Spleen (tissue), 11 donors: ENCODE data around the gene TMEM134. TPM values are rescaled to one million over a fixed set of nuclear protein-coding genes. Genes with fewer than 3 reads are reported as not detected.

Experiments used
- DNase-seq: peaks from one replicate; pipeline ENCODE4 v3.0.0-alpha.2; 2020
- H3K27ac ChIP-seq, 8 donors: fragments of 200-600 bp; sonication (generic) in 7 of 8; 1 replicate in 4 of 8; 2 replicates in 4 of 8; pipeline versions ENCODE4 v1.5.0 to v1.8.0; 2016 to 2021; ENCODE audit warnings: inconsistent platforms in 4 of 8, mild to moderate bottlenecking in 4 of 8, moderate library complexity in 1 of 8
- H3K27me3 ChIP-seq, 7 donors: fragments of 200-600 bp; sonication (generic) in 6 of 7; replicated peaks in 1 of 7; 1 replicate in 4 of 7; 2 replicates in 3 of 7; pipeline versions ENCODE4 v1.5.0 to v1.8.0; 2016 to 2021; ENCODE audit warnings: inconsistent platforms in 3 of 7, mild to moderate bottlenecking in 1 of 7
- H3K36me3 ChIP-seq, 6 donors: fragments of 200-600 bp; sonication (generic) in 5 of 6; 1 replicate in 4 of 6; 2 replicates in 2 of 6; pipeline versions ENCODE4 v1.5.0 to v1.8.0; 2016 to 2021; ENCODE audit warnings: inconsistent platforms in 2 of 6
- H3K4me1 ChIP-seq, 6 donors: fragments of 200-600 bp; sonication (generic) in 5 of 6; 1 replicate in 3 of 6; 2 replicates in 3 of 6; pipeline versions ENCODE4 v1.5.0 to v1.8.0; 2016 to 2021; ENCODE audit warnings: inconsistent platforms in 3 of 6
- H3K4me3 ChIP-seq, 8 donors: fragments of 200-600 bp; sonication (generic) in 7 of 8; 1 replicate in 4 of 8; 2 replicates in 4 of 8; pipeline versions ENCODE4 v1.5.0 to v1.8.0; 2016 to 2021; ENCODE audit warnings: inconsistent platforms in 4 of 8, mild to moderate bottlenecking in 4 of 8, moderate library complexity in 2 of 8
- H3K9me3 ChIP-seq, 8 donors: fragments of 200-600 bp; sonication (generic) in 7 of 8; 1 replicate in 4 of 8; 2 replicates in 4 of 8; pipeline versions ENCODE4 v1.5.0 to v1.8.0; 2016 to 2021; ENCODE audit warnings: inconsistent platforms in 4 of 8
- POLR2A ChIP-seq, 3 donors: fragments of 450-650 bp; IDR thresholded peaks; one replicate each; pipeline ENCODE4 v1.5.1; 2017; ENCODE audit warnings: antibody characterized with exemption in 3 of 3, mild to moderate bottlenecking in 1 of 3
- POLR2AphosphoS5 ChIP-seq, 3 donors: sonication (generic); formaldehyde crosslinking; IDR thresholded peaks; one replicate each; pipeline ENCODE4 v1.5.1; 2017; ENCODE audit warnings: antibody characterized with exemption in 3 of 3
- WGBS, 5 donors: extraction: QIAGEN DNeasy Blood & Tissue Kit in 3 of 5; methylation state at CpG; one replicate each; pipeline versions ENCODE4 v1.1.5 to v1.1.7; 2013 to 2018; 5-methylcytosine and 5-hydroxymethylcytosine counted together
- intact Hi-C: fragments of 100-400 bp; cut with DNase I; formaldehyde crosslinking; loops from one replicate; pipeline ENCODE4 v1.15.0; 2023; ENCODE audit warnings: low total_unique reads
- polyA plus RNA-seq, 3 donors: library from polyadenylated mRNA; stranded (reverse); fragments of 200-250 nt; gene quantifications; one replicate each; pipeline ENCODE4 v1.2.1, GENCODE V29; 2013
- total RNA-seq, 7 donors: library from RNA; depleted of rRNA in 3 of 7; stranded (reverse); fragments of >200 nt in 3 of 7; fragmentation: NEBNext Ultra II Directional in 4 of 7; extraction: Animal tissue kit (Norgen Biotek cat#: 25700) in 4 of 7; gene quantifications; one replicate each; pipeline versions ENCODE4 v1.1.0 to v1.2.1, GENCODE V29; 2016 to 2021
- TF ChIP-seq, protein P1 (sequence below), 11 experiments: fragments of 200-600 bp in 7 of 11; fragments of 450-650 bp in 4 of 11; sonication (generic) in 4 of 11; IDR thresholded peaks in 8 of 11; conservative IDR thresholded peaks in 3 of 11; 1 replicate in 7 of 11; 2 replicates in 4 of 11; pipeline versions ENCODE4 v1.4.0 to v1.8.0; 2016 to 2021; ENCODE audit warnings: antibody characterized with exemption in 11 of 11, inconsistent platforms in 4 of 11, mild to moderate bottlenecking in 1 of 11
- donor health status: healthy with polysubstance abuse.
- donor health status: DM: no; HTN: no; CAD: no; lungs with moderate emphysema.
- donor health status: DM: no; HTN: no; CAD: no.
- donor health status: Bipolar disorder and iron deficiency.
- donor health status: healthy.
- donor health status: DM: no; HTN: no; CAD: no.
- donor health status: DM: yes; HTN: yes; CAD: no.

The TMEM134 gene
- total and polyA plus RNA-seq, 10 donors: 48.5 to 192 (median 94.8) TPM

- Histone ChIP-seq H3K9me3 (no peaks in the 10 kb centered on the region), H3K36me3 (peaks cover 0 to 100% (median 89%) of the 10 kb centered on the region in 6 donors), H3K27ac (no peak overlapping the region), H3K4me1 (peaks cover 0 to under 1% (median 0%) of the 10 kb centered on the region in 6 donors), H3K27me3 (no peaks in the 10 kb centered on the region), H3K4me3 (no peak overlapping the region)
- 90 to 97% (median 95%) methylated on average over 11 to 16 of the region's 16 CpGs for WGBS, 5 donors
- intact Hi-C loops: no loop called here
- no peak for DNase-seq
- TF ChIP-seq, protein P1, sequence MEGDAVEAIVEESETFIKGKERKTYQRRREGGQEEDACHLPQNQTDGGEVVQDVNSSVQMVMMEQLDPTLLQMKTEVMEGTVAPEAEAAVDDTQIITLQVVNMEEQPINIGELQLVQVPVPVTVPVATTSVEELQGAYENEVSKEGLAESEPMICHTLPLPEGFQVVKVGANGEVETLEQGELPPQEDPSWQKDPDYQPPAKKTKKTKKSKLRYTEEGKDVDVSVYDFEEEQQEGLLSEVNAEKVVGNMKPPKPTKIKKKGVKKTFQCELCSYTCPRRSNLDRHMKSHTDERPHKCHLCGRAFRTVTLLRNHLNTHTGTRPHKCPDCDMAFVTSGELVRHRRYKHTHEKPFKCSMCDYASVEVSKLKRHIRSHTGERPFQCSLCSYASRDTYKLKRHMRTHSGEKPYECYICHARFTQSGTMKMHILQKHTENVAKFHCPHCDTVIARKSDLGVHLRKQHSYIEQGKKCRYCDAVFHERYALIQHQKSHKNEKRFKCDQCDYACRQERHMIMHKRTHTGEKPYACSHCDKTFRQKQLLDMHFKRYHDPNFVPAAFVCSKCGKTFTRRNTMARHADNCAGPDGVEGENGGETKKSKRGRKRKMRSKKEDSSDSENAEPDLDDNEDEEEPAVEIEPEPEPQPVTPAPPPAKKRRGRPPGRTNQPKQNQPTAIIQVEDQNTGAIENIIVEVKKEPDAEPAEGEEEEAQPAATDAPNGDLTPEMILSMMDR (IDR thresholded peaks at IDR 0.05 in 8 of 11, conservative IDR thresholded peaks at IDR 0.05 in 3 of 11): no peak
- peak in 2 of 3 donors; percentile 21 to 42 for TF ChIP-seq POLR2AphosphoS5 (IDR thresholded peaks at IDR 0.05)
Observed at GRCh38 chr11:67495234-67496005, 26.4 kb upstream of the TMEM134 start.

DNA sequence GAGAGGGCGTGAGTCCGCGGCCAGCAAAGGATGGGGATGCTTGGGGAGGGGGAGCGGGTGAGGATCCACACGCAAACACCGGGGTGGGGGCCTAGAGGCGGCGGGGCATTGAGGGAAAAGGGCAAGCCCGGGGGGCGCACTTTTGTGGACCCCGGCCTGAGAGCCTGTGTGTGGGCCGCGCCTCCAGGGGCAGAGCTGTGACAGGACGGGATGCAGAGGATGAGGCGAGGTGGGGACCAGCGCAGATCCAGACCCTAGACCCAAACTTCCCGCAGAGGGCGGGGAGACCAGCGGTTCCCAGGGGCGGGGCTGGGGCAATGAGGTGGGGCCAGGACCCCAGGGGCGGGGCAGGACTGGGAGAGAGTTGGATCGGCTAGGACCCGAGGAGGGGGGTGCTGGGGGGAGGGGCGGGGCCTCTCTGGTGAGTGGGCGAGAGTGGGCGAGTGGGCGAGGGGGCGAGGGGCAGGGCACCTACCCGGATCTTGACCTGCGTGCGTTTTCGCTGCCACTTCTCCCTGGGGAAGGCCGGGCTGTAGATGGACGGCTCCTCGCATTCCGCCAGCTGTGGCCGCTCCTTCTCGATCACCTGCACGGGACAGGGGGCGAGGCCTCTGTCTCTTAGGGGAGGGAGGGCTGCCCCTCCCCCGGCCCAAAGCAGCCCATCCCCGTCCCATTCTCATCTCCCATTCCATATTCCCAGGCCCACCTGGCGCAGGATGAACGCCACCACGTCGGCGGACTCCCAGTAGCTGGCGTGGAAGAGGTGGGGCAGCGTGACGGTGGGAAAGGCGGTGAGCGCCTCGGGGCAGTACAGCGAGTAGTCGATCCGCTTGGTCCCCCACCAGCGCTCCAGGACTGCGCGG is 25.6 kb upstream of the TMEM134 start:
- peak in 2 of 3 donors; percentile 11 to 45 for TF ChIP-seq POLR2AphosphoS5 (IDR thresholded peaks at IDR 0.05)
- no peak for TF ChIP-seq POLR2A (IDR thresholded peaks at IDR 0.05)
- Histone ChIP-seq H3K27me3 (no peaks in the 10 kb centered on the region), H3K4me3 (no peak overlapping the region), H3K36me3 (peaks cover 0 to 100% (median 92%) of the 10 kb centered on the region in 6 donors), H3K4me1 (no peaks in the 10 kb centered on the region), H3K27ac (no peak overlapping the region), H3K9me3 (no peaks in the 10 kb centered on the region)
- intact Hi-C loops: no loop called here
- 91 to 95% (median 92%) methylated on average over 54 to 59 of the region's 59 CpGs for WGBS, 5 donors
- no peak for DNase-seq

GRCh38 chr11:67493548-67494370 is 24.7 kb upstream of the TMEM134 start:
- intact Hi-C loops: no loop called here
- H3K4me1 ChIP-seq: peaks cover 0 to 2% (median 0%) of the 10 kb centered on the region in 6 donors
- no peak for DNase-seq
- no peaks in the 10 kb centered on the region for H3K9me3 ChIP-seq
- TF ChIP-seq POLR2A (IDR thresholded peaks at IDR 0.05): no peak
- TF ChIP-seq, protein P1 (IDR thresholded peaks at IDR 0.05 in 8 of 11, conservative IDR thresholded peaks at IDR 0.05 in 3 of 11): no peak
- peak in 2 of 3 donors; percentile 6 for TF ChIP-seq POLR2AphosphoS5 (IDR thresholded peaks at IDR 0.05)
- WGBS, 5 donors: 93 to 97% (median 95%) methylated on average over 51 to 65 of the region's 65 CpGs
- no peak overlapping the region for H3K4me3 ChIP-seq
- no peaks in the 10 kb centered on the region for H3K27me3 ChIP-seq
- no peak overlapping the region for H3K27ac ChIP-seq
- peaks cover 0 to 100% (median 99%) of the 10 kb centered on the region in 6 donors for H3K36me3 ChIP-seq

- no peak for DNase-seq
- peaks cover 0 to 6% (median 0%) of the 10 kb centered on the region in 6 donors for H3K4me1 ChIP-seq
- no peaks in the 10 kb centered on the region for H3K9me3 ChIP-seq
- H3K27me3 ChIP-seq: no peaks in the 10 kb centered on the region
- no peak overlapping the region for H3K27ac ChIP-seq
- no peak overlapping the region for H3K4me3 ChIP-seq
- 77 to 84% (median 83%) methylated on average over 27 to 46 of the region's 46 CpGs for WGBS, 5 donors
- intact Hi-C loops: no loop called here
- TF ChIP-seq POLR2AphosphoS5 (IDR thresholded peaks at IDR 0.05) (peak; percentile 21 to 64 (median 29)), POLR2A (IDR thresholded peaks at IDR 0.05) (no peak)
- TF ChIP-seq, protein P1 (IDR thresholded peaks at IDR 0.05 in 8 of 11, conservative IDR thresholded peaks at IDR 0.05 in 3 of 11): no peak
- H3K36me3 ChIP-seq: peaks cover 0 to 100% (median 95%) of the 10 kb centered on the region in 6 donors
Observed at GRCh38 chr11:67492801-67493547, 23.9 kb upstream of the TMEM134 start.
